Right hindlimb (tissue), 1 donor: ENCODE results near the gene CCDC91.
"Not testable (repeated sequence)": the region's sequence is repeated elsewhere in the genome, so short reads cannot be mapped to it uniquely, and the experiment has no call there.

ENCODE experiments used
- DNase-seq: peaks from one replicate; pipeline ENCODE4 v3.0.0-alpha.2; 2018

Gene CCDC91

DNA sequence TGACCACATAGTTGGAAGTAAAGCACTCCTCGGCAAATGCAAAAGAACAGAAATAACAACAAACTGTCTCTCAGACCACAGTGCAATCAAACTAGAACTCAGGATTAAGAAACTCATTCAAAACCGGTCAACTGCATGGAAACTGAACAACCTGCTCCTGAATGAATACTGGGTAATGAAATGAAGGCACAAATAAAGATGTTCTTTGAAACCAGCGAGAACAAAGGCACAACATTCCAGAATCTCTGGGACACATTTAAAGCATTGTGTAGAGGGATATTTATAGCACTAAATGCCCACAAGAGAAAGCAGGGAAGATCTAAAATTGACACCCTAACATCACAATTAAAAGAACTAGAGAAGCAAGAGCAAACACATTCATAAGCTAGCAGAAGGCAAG, 285.9 kb downstream of the CCDC91 start:
- DNase-seq = not testable (repeated sequence)

DNA sequence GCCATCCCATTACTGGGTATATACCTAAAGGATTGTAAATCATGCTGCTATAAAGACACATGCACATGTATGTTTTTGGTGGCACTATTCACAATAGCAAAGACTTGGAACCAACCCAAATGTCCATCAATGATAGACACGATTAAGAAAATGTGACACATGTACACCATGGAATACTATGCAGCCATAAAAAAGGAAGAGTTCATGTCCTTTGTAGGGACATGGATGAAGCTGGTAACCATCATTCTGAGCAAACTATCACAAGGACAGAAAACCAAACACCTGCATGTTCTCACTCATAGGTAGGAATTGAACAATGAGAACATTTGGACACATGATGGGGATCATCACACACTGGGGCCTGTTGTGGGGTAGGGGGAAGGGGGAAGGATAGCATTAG, 288.8 kb downstream of the CCDC91 start:
- not testable (repeated sequence) for DNase-seq

DNA sequence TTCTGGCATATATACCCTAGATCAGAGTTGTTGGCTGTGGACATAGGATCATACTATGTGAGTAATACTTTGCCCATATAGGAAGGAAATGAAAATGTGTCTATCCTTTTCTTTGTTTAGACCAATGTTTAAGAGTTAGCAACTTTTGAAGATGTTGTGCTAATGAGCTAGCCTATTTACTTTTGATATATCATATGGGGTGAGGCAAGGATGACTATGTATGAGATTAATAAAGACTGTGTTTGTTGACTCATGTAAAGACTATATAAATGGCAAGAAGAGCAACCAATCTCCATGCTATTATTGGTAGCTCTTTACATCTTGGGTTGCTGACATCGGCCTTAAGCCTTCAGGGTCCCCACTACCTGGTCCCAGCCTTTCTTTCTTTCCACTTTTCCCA, 289.4 kb downstream of the CCDC91 start:
- DNase-seq = no peak

DNA sequence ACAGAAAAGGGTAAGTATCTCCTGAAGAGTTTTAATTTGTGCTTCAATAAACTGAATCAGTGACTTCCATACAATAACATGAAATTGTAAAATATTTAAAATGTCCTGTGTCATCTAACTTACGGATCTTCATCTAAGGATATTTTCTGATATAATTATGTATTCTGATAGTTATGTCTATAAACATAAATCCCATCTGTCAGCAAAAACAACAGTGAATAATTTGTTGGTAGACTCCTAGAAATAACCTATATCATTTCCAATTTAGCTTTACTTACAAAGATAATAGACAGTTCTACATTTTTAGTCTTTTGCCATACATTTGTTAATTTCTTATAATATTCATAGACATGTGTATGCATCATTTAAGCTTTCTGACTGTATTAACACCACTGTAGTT, 293.9 kb downstream of the CCDC91 start:
- no peak for DNase-seq

DNA sequence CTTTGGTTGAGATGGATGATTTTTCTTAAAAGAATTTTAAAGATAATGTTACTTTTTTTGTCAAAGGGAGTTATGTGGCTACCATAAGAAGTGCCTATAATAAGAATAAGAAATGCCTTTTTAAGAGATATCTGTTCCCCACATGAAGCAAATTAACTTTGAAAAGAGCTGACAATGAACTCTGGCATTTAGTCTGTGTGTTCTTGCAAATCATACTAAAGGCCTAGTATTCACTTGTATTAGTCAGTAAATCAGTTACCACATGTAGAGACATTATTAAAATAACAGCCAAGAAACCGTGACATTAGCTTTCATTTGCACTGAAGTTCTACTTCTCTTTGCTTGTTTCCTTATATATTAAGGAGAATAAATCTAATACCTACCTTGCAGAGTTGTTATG, 296.3 kb downstream of the CCDC91 start:
- no peak for DNase-seq

DNA sequence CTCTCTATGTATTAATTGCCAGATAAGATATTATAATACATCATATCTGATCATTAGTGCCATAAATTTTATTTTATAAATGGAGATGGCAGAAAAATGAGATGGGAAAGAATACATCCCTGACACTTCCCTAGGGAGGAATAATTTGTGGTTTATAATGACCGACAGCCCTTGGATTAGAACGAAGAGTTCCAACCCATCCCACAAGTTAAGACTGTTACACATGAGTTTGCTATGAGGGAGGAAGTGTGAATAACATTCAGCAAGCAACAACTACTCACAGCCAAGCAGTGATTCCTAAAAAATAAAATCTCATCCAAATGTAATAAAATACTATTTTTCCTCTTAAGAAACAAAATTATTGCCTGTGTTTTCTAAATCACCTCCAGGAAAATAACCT, 299.0 kb downstream of the CCDC91 start:
- DNase-seq = no peak

DNA sequence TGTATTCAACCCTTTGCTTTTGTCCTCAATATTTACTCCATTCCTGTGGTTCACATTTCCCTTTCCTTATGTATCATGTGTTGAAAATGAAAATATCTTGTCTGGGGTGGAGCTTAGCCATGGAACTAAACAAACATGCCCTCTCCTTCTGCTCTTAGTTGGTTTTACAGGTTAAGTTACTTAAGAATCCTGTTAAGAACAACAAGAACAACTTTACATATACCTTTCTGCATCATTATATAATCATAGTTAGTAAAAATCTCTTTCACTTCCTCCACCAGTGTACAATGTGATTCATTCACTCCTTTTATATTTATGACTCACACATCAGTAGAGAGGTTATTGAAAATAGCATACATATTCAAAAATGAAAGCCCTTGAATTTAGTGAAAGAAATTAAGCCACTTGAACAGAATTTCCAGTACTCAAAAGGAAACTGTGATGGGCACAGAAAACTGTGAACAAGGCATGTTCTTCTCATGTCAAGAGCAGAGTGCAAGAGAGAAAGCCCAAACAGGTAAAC, 307.7 kb downstream of the CCDC91 start:
- no peak for DNase-seq

DNA sequence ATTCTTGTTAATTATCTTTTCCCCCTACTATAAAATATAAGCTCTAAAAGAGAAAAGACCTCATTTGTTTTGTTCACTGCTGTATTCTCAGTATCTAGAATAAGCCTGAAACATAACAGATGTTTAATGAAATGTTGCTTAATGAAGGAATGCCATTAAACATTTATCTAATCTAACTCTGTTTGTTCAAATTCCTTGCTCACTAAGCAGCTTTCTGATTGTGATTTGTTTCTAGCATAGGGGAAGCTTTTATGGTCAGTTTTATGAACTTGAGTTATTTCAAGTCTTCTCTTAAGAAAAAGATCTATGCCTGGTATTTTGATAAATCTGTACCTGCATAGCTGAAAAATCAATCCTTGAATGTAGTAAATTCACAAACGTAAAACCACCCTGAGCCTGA, 308.6 kb downstream of the CCDC91 start:
- no peak for DNase-seq

DNA sequence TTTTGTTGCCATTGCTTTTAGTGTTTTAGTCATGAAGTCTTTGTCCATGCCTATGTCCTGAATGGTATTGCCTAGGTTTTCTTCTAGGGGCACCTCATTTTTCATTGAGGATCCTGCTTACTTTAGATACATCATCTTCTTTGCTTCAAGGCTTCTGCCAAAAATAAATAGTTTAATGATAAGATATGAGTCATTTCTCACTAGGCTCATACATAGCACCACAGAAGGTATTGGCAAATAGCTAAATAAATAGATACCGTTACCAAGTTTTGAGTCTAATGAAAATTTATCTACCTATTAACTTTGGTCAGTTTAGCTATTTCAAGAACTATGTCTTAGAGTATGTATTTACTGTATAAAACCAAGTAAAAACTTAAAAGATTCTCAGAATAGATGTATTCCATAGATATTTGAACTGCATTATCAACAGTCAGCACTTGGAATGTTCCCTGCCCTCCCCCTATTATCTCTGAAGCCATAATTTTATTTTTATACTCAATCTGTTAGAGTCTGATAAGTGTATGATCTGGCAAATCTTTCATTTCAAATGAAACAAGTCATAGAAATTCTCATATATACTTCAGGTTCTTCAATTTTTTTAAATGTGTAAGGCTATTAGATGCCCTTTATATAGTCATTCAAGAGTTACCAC, 310.2 kb downstream of the CCDC91 start:
- DNase-seq = no peak

DNA sequence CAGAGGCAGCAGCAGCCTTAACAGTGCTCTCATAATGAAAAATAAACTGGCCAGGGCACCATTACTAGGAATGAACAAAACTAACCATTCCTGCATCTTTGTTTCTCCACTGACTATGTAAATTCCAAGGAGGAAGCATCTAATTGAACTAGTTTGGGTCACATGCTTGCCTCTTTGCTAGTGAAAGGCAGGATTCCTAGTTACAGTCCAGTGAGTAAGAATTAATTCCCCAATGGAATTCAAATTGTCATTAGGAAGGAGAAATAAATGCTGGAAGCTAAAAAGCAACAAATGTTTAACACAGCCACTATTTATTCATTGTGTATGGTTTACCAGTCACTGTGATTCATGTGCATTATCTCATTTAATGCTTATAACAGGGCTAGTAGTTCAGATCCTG, 316.0 kb downstream of the CCDC91 start:
- DNase-seq = no peak

DNA sequence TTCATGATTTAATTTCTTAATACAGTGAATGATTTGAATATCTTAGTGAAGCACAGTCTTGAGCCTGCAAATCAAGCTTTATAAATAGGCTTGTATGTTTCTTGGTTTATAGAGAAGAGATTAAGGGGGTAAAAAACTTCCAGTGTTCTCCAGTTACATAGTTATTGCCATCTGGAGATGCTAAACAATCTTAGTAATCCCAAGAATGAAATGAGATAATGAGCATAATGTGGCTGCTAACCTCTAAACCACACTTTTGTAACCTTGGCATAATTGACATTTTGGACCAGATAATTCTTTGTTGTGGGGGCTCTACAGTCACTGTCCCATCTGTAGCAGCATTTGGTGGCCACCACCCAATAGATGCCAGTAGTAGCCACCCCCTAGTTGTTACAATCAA, 316.8 kb downstream of the CCDC91 start:
- DNase-seq = no peak

DNA sequence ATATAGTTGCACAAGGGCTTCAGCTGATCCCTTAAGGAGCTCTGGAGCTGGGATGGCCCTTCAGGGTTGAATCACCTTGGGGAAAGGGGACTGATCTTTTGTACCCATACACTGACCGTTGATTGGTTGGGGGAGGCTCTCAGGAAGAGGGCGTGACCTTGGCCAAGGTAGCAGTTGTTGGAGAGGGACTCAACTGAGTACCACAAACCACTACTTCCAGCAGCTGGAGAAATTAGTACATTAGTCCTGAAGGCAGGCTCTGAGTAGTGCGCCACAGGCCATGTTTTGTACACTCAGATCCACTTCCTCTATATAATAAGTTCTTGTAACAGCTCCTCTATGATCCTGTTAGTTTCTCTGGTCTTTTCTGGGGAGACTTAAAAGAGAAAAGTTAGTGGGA, 317.6 kb downstream of the CCDC91 start:
- no peak for DNase-seq

DNA sequence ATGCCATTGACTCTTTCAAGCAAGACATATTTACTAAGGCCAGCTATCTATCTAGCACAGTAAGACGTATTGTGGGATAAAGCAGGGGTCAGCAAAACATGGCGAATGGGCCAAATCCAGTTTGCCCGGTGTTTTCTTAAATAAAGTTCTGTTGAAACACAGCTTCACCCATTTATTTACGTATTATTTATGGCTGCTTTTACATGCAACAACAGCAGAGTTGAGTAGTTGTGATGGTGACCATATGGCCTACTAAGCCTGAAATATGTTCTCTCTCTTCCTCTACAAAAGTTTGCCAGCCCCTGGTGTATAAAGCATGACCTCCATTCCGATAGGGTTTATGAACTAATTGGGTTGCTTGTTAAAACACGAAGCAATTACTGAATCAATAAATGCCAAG, 322.1 kb downstream of the CCDC91 start:
- no peak for DNase-seq

DNA sequence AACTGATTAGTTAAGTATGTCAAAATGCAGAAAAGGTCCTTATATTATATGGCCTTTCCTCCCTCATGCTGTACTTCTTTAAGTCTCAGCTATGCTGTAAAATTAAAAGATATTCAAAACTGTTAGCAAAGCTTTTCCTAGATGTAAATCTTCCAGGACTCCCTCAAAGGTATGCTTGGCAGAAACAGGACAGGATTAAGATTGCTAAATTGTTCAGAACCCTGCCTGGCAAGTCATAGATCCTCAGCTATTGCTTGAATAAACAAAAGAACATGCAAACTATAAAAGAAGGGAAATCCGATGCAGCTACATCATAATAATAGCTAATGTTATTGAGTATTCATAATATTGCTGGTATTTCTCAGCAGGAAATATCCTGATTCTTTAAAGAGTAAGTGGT, 322.6 kb downstream of the CCDC91 start:
- no peak for DNase-seq

DNA sequence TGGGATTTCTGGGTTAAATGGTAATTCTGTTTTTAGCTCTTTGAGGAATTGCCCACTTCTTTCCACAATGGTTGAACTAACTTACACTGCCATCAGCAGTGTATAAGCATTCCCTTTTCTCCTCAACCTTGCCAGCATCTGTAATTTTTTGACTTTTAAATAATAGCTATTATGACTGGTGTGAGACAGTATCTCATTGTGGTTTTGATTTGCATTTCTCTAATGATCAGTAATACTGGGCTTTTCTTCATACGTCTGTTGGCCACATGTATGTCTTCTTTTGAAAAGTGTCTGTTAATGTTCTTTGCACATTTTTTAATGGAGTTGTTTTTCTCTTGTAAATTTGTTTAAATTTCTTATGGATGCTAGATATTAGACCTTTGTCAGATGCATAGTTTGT, 323.7 kb downstream of the CCDC91 start:
- no peak for DNase-seq

DNA sequence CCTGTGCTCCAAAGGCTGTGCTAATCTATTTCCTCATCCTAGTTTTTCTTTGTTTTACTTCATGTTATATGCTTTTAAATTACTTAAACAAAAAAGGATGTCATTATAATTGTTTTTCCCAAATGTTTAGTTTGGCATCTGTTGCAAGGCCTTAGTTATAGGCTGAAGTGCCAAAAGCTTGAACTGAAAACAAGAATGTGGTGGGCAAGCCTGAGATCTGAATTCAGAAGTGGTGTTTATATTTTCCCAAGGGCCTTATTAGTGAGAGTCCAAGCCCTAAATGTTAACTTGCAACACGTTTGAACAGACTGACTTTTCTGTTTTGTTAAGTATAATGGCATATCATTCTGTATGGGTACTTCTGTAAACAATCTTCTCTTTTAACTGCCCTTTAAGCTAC, 326.8 kb downstream of the CCDC91 start:
- DNase-seq = no peak

DNA sequence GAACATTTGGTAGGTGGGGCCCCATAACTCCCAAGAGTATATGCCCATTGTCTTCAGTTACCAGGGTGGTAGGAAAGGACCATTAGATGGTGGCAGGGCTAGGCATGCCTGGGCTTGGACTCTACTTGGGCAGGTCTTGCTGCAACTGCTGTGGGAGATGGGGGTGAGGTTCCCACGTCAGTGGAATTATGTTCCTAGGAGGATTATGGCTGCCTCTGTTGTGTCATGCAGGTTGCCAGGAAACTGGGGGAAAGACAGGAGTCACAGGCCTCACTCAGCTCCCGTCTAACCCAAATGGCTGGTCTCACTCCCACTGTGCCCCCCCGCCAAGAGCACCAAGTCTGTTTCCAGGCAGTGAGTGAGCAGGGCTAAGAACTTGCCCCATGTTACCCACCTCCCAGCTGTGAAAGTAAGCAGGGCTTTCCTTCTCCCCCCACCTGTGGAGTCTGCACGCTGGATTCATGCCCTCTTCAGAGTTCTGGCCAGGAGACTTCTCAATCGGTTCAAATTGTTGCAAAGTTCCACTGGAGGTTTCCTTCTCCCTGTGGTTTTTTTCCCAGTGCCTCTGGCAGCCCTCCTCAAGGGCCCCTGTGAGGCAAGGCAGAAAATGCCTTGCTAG, 337.5 kb downstream of the CCDC91 start:
- DNase-seq = no peak

DNA sequence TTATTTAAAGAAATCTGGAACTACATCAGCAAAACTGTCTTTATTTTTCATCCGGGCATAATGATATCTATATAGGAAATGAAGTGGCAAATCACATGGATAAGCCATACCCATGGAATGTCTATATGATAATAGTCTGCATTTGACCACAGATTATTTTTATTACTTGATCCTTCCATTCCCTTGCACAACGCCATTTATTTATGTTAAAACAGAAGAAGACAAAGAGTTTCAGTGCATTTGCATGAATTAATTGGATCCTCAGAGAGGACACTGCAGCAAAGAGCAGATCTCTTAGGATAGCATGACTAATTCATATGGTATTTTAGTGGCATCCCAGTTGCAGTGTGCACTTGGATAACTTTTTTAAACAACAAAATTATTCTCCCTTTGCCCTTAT, 345.0 kb downstream of the CCDC91 start:
- DNase-seq = no peak

DNA sequence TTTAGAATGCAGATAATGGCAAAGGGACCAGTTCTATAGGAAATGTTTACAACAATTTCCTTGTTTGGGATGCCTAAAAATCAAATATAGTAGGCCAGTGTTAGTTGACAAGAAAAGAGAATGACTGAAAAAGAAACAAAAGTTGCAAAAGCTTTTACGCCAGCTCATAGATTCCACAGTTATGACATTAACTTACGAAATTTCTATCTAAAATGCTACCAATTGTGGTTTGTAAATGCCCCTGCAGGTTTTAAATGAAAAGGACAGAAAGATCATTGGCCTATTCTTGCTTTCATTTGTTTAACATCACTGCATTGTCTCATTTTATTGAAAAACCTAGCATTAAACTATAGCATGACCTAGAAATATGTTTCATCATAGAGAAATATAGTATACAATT, 345.8 kb downstream of the CCDC91 start:
- no peak for DNase-seq

DNA sequence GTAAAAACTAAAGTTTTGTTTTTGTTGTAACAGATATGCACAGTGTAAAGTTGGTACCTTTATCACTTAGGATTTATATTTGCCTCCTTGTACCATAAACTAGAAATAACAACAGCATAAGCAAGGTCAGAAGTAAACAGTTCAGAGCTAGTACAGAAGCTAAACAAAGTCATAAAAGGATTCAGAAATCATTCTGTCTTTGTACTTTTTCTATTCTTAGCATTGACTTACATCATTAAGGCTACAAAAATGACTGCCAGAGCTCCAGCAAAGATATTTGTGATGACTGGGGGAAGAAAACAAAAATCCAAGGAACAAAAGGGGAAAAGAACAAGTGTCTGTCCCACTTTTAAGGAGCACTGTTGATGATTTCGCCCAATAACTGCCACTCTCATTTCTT, 347.2 kb downstream of the CCDC91 start:
- DNase-seq = no peak

DNA sequence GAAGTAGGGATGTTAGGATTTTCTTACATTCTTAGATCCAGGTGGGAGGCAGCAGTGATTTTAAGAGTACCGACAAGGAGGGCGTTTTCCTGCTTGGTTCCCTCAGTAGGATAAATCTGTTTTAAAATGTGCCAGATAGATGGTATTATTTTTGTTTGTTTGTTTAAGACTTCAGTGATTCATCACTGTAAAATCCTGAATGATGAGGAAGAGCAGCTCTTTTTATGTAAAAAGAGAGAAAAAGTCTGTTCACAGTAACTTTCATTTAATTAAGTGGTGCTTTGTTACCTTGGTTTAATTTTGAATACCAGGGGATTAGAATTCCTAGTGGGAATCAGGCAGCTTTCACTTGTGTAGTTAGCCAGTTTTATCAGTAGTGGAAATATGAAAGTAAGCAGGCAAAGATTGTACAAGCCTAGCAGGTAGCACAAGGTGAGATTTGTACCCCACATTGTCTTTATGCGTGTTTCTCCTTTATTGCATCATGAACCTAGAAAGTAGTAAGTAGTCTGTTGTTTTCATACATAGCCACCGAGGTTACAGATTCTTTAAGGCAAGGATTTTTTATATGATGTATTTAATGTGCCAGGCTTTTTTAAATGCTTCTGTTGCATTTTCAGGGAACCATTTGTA, 349.6 kb downstream of the CCDC91 start:
- DNase-seq = no peak

DNA sequence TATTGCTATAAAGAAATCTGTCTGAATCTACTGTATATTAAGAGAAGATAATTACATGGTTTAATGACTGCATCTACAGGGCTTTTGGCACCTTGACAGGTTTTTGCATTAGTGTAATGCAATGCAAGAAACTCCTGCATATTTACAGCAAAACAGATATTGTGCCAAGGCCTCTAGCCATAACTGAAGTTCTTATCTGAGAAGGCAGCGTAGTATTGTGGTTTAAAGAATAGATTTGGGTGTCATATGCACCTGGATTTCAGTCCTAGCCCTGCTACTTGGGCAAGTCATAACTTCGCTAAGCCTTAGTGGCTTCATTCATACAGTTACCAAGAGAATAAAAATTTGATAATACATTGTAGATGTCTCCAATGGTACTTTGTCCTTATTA, 350.1 kb downstream of the CCDC91 start:
- no peak for DNase-seq

DNA sequence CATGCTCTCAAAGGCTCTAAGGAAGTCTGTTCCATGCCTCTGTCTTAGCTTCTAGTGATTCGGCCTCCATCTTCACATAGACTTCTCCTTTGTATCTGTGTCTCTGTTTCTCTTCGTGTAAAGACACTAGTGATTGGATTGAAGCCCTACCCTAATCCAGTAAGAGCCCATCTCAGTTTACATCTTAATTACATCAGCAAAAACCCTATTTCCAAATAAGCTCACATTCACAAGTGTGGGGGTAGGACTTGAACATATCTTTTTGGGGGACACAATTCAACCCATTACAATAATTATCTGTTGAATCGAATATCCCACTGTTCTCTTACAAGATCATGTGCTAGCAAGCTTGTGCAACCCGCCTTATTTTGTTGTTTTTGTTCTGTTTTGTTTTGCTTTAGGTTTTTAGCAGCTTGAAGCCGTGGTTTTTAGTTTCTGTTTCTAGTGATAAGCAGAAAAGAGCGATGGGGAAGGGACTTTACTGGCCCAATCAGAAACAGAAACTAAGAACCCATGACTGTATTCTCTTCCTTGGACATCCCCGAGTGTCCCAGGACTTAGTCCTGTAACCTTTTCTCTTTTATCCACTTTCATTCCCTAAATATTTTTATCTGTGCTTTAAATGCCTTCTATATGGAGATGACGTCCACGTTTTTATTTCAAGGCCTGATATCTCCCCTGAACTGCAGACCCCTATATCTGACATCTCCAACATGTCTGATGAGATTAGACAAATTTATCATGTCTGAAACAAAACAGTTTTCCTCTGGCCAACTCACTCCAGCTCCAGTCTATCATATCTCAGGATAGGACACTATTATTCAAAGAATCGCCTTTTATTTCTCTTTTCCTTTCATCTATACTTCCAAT, 353.0 kb downstream of the CCDC91 start:
- no peak for DNase-seq
